ENCODE measurements around the gene UBAC1. TPM values are rescaled to one million over a fixed set of nuclear protein-coding genes. Genes with fewer than 3 reads are reported as not detected.

The UBAC1 gene
- total and polyA plus RNA-seq, 9 of the 15 experiments (the other 6 are each of a cell fraction or from before 2014, with no cell fraction given): 94.0 to 399 (median 228) TPM

- TF ChIP-seq NKRF (IDR thresholded peaks at IDR 0.05; ENCODE audit: borderline replicate concordance) (no peak), ZNF511 (CRISPR knock-in tag; IDR thresholded peaks at IDR 0.05) (no peak), ZNF589 (CRISPR knock-in tag; IDR thresholded peaks at IDR 0.05; ENCODE audit: low read depth) (no peak), ZBTB40 (IDR thresholded peaks at IDR 0.05) (no peak), ZBTB40 (CRISPR knock-in tag; IDR thresholded peaks at IDR 0.05) (no peak), STAG1 (CRISPR knock-in tag; IDR thresholded peaks at IDR 0.05; ENCODE audit: borderline replicate concordance) (no peak), SLC30A9 (CRISPR knock-in tag; IDR thresholded peaks at IDR 0.05) (no peak), MCM5 (IDR thresholded peaks at IDR 0.05; ENCODE audit: low read depth) (no peak), E2F1 (CRISPR knock-in tag; IDR thresholded peaks at IDR 0.05) (no peak), ZBTB9 (CRISPR knock-in tag; IDR thresholded peaks at IDR 0.05) (no peak)
These were observed 32.2 kb upstream of the UBAC1 start (continued) for GRCh38 chr9:135993409-135993742.
